ENCODE results near the gene ATP11A. TPM values are rescaled to one million over a fixed set of nuclear protein-coding genes. Genes with fewer than 3 reads are reported as not detected.
"Not testable (repeated sequence)": the region's sequence is repeated elsewhere in the genome, so short reads cannot be mapped to it uniquely, and the experiment has no call there.

ATP11A gene
- total RNA-seq, 2 donors from 2014 or later: 15.2 to 38.4 TPM

DNA sequence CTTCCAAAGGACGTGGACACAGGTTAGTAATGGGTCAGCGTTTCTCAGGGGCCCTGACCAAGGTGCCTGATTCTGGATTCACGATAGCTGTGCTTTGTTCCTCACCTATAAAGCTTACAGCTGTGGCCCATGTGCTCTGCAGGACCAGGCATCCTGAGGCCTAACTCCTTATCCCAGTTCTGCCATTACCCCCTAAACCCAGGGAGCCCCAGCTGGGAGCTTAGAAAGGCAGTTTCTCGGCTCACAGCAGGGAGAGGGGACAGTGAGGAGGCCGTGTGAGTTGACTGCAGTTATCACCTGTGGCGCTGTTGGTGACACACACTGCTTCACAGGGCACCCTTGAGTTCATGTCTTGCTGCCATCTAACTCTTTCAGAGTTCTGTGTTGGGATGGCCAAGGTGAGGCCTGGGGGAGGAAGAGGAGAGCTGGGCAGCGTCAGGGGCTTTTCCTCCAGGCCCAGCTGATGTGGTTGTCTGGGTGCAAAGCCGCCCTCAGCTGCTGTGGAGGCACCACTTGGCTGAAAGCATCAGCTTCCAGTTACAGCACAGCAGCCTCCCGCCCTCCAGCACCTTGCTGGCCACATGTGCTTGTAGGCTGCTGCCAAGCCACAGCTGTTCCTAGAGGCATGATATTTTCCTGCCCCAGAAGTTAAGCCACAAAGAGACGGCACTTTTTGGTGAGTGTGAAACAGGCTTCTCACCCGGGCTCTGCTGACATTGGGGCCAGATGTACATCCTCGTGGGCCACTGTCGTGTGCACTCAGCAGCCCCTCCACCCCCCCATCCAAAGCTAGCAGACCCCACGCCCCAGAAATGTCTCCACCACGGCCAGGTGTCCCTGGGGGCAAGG is 179.6 kb downstream of the ATP11A start:
- Histone ChIP-seq H3K36me3 (peaks cover 11% of the 10 kb centered on the region), H3K27me3 (replicated peaks; ENCODE audit: insufficient read depth) (no peaks in the 10 kb centered on the region), H3K27ac (no peak overlapping the region), H3K4me1 (ENCODE audit: control insufficient read depth in 1 of 2, low read depth in 2 of 2) (peaks cover 0 to 4% of the 10 kb centered on the region in 2 donors), H3K4me3 (no peak overlapping the region), H3K9me3 (no peaks in the 10 kb centered on the region)
- ATAC-seq (ENCODE audit: insufficient number of reproducible peaks, low FRiP score, low read depth) (no peak), DNase-seq (ENCODE audit: low spot score) (no peak)
- TF ChIP-seq, protein P1, sequence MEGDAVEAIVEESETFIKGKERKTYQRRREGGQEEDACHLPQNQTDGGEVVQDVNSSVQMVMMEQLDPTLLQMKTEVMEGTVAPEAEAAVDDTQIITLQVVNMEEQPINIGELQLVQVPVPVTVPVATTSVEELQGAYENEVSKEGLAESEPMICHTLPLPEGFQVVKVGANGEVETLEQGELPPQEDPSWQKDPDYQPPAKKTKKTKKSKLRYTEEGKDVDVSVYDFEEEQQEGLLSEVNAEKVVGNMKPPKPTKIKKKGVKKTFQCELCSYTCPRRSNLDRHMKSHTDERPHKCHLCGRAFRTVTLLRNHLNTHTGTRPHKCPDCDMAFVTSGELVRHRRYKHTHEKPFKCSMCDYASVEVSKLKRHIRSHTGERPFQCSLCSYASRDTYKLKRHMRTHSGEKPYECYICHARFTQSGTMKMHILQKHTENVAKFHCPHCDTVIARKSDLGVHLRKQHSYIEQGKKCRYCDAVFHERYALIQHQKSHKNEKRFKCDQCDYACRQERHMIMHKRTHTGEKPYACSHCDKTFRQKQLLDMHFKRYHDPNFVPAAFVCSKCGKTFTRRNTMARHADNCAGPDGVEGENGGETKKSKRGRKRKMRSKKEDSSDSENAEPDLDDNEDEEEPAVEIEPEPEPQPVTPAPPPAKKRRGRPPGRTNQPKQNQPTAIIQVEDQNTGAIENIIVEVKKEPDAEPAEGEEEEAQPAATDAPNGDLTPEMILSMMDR (IDR thresholded peaks at IDR 0.05): no peak

DNA sequence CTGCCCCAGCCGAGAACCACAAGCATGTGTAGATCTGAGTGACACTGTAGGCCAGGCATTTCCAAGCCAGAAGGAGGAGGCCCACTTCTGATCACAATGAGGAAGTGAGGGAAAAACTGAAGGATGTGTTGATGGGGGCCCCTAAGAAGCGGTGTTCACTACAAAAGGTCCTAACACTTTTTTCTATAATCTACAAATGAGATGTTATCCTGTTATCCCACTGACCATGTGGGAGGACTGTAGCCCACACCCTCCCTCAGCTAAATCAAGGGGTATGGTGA is 180.2 kb downstream of the ATP11A start:
- TF ChIP-seq, protein P1 (IDR thresholded peaks at IDR 0.05): no peak
- Histone ChIP-seq H3K27ac (no peak overlapping the region), H3K27me3 (replicated peaks; ENCODE audit: insufficient read depth) (no peaks in the 10 kb centered on the region), H3K4me3 (no peak overlapping the region), H3K9me3 (no peaks in the 10 kb centered on the region), H3K36me3 (peaks cover 11% of the 10 kb centered on the region), H3K4me1 (ENCODE audit: control insufficient read depth in 1 of 2, low read depth in 2 of 2) (peaks cover 0 to 8% of the 10 kb centered on the region in 2 donors)
- ATAC-seq (ENCODE audit: insufficient number of reproducible peaks, low FRiP score, low read depth) (no peak), DNase-seq (ENCODE audit: low spot score) (no peak)

DNA sequence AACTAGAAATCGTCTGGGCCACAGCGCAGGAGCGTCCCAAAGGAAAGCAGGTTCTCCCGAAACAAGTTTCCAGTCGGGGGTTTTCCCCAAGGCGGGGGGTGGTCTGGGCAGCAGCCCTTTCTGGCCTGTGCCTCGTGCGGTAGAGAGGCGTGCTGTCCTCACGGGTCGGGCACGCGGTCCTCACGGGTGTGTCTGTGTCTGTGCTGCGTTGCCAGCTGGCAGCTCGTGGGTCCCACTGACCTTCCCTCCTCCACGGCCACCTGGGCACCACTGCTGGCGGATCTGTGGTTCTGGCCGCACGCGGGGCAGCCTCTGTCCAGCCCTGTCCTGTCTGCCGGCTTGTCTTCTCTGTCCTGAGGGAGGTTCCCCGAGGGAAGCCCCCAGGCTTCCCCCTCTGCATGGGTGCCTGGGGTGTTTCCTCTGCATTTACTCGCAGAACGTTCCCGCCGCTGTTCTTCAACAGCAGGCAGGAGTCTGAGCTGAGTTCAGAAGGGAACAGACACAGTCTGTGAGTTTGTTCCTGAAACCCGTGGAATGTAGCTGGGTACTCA is 181.0 kb downstream of the ATP11A start:
- TF ChIP-seq, protein P1 (IDR thresholded peaks at IDR 0.05): no peak
- peaks cover 11% of the 10 kb centered on the region for H3K36me3 ChIP-seq
- DNase-seq (ENCODE audit: low spot score) (no peak), ATAC-seq (ENCODE audit: insufficient number of reproducible peaks, low FRiP score, low read depth) (no peak)
- H3K27me3 ChIP-seq (replicated peaks; ENCODE audit: insufficient read depth): no peaks in the 10 kb centered on the region
- H3K27ac ChIP-seq: no peak overlapping the region
- H3K9me3 ChIP-seq: no peaks in the 10 kb centered on the region
- no peak overlapping the region for H3K4me3 ChIP-seq
- peaks cover 0 to 8% of the 10 kb centered on the region in 2 donors for H3K4me1 ChIP-seq (ENCODE audit: control insufficient read depth in 1 of 2, low read depth in 2 of 2)

DNA sequence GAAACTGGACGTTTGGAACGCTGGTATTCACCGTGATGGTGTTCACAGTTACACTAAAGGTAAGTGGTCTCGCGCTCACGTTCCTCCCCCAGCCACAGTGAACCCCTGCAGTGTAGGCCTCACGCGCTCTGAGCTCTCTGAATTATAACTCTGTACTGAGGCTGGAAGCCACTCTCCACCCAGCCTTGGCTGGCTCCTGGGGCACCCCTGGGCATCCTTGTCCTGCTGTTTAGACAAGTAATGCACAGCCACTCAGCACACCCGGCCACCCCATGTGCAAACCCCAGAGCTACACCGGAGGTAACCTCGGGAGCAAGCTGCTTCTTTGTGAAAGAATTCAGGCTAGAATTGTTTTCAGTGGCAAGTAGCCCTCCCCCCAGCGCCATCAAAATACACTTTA is 181.9 kb downstream of the ATP11A start:
- TF ChIP-seq, protein P1 (IDR thresholded peaks at IDR 0.05): no peak
- no peak overlapping the region for H3K27ac ChIP-seq
- H3K9me3 ChIP-seq: no peaks in the 10 kb centered on the region
- DNase-seq (ENCODE audit: low spot score): no peak
- ATAC-seq (ENCODE audit: insufficient number of reproducible peaks, low FRiP score, low read depth): no peak
- peaks cover 0 to 8% of the 10 kb centered on the region in 2 donors for H3K4me1 ChIP-seq (ENCODE audit: control insufficient read depth in 1 of 2, low read depth in 2 of 2)
- no peaks in the 10 kb centered on the region for H3K27me3 ChIP-seq (replicated peaks; ENCODE audit: insufficient read depth)
- peaks cover 11% of the 10 kb centered on the region for H3K36me3 ChIP-seq
- H3K4me3 ChIP-seq: no peak overlapping the region

DNA sequence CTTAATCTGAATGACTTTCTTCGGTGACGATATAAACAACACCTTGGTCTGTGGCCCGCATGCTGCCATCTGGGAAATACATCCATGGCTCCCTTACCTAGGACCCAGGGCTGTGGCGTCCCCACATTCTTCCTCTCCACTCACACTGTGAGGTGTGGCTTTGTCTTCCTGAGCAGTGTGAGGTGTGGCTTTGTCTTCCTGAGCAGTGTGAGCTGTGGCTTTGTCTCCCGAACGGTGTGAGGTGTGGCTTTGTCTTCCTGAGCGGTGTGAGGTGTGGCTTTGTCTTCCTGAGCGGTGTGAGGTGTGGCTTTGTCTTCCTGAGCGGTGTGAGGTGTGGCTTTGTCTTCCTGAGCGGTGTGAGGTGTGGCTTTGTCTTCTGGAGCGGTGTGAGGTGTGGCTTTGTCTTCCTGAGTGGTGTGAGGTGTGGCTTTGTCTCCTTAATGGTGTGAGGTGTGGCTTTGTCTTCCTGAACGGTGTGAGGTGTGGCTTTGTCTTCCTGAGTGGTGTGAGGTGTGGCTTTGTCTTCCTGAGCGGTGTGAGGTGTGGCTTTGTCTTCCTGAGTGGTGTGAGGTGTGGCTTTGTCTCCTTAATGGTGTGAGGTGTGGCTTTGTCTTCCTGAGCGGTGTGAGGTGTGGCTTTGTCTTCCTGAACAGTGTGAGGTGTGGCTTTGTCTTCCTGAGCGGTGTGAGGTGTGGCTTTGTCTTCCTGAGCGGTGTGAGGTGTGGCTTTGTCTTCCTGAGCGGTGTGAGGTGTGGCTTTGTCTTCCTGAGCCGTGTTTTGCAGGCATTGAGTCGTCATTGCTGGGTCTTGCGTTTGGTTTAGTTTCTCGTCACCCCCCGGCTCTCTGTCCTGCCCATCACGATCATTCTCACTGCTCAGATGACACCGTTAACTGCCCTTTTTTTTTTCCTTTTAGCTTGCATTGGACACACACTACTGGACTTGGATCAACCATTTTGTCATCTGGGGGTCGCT is 183.1 kb downstream of the ATP11A start:
- not testable (repeated sequence) for H3K27ac ChIP-seq; H3K4me1 ChIP-seq (ENCODE audit: control insufficient read depth in 1 of 2, low read depth in 2 of 2); H3K27me3 ChIP-seq (replicated peaks; ENCODE audit: insufficient read depth); DNase-seq (ENCODE audit: low spot score); ATAC-seq (ENCODE audit: insufficient number of reproducible peaks, low FRiP score, low read depth); H3K4me3 ChIP-seq; H3K9me3 ChIP-seq
- H3K36me3 ChIP-seq: peaks cover 10% of the 10 kb centered on the region

Measured in thoracic aorta (tissue), 2 donors.